ENCODE measurements around the gene GSC. TPM values are rescaled to one million over a fixed set of nuclear protein-coding genes. Genes with fewer than 3 reads are reported as not detected.
A peak's percentile ranks its signal among the peaks of the same experiment; 100 is the strongest.

Gene GSC
- total RNA-seq, 2 donors from 2014 or later = 37.0 to 94.4 TPM

GRCh38 chr14:94773061-94773648, 3.2 kb upstream of the GSC start:
- 1 to 3% methylated on average over 21 to 42 of the region's 42 CpGs for WGBS, 2 experiments (ENCODE audit: insufficient coverage in 1 of 2, insufficient read length in 1 of 2)
- peak overlapping the region; percentile 93 for H3K4me3 ChIP-seq (ENCODE audit: low read length)
- peak; percentile 88 for DNase-seq

GRCh38 chr14:94772548-94772947, 2.6 kb upstream of the GSC start:
- peaks cover 50% of the 10 kb centered on the region for H3K27me3 Mint-ChIP-seq (ENCODE audit: insufficient read depth)
- peaks cover 12% of the 10 kb centered on the region for H3K36me3 Mint-ChIP-seq (ENCODE audit: low read depth)
- TF ChIP-seq, protein P1, sequence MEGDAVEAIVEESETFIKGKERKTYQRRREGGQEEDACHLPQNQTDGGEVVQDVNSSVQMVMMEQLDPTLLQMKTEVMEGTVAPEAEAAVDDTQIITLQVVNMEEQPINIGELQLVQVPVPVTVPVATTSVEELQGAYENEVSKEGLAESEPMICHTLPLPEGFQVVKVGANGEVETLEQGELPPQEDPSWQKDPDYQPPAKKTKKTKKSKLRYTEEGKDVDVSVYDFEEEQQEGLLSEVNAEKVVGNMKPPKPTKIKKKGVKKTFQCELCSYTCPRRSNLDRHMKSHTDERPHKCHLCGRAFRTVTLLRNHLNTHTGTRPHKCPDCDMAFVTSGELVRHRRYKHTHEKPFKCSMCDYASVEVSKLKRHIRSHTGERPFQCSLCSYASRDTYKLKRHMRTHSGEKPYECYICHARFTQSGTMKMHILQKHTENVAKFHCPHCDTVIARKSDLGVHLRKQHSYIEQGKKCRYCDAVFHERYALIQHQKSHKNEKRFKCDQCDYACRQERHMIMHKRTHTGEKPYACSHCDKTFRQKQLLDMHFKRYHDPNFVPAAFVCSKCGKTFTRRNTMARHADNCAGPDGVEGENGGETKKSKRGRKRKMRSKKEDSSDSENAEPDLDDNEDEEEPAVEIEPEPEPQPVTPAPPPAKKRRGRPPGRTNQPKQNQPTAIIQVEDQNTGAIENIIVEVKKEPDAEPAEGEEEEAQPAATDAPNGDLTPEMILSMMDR (conservative IDR thresholded peaks at IDR 0.05) = no peak
- Histone ChIP-seq H3K9me3 (ENCODE audit: control insufficient read depth, low read length) (no peaks in the 10 kb centered on the region), H3K4me1 (ENCODE audit: control insufficient read depth, insufficient read depth, low read length) (no peaks in the 10 kb centered on the region), H3K4me3 (ENCODE audit: low read length) (peak overlapping the region; percentile 93), H3K36me3 (ENCODE audit: control insufficient read depth, insufficient read depth, low read length) (peaks cover 20% of the 10 kb centered on the region), H3K9ac (ENCODE audit: extremely low read depth, low read length, poor library complexity, severe bottlenecking) (peak overlapping the region; percentile 100), H3K27ac (ENCODE audit: low read depth, low read length) (no peak overlapping the region), H3K27me3 (ENCODE audit: control insufficient read depth, insufficient read depth, low read length, poor library complexity, severe bottlenecking) (peaks cover 32% of the 10 kb centered on the region)
- peak overlapping the region; percentile 92 for H3K27ac Mint-ChIP-seq
- H3K9me3 Mint-ChIP-seq = no peaks in the 10 kb centered on the region
- peaks cover 56% of the 10 kb centered on the region for H3K4me1 Mint-ChIP-seq
- 6 to 12% methylated on average over 5 to 8 of the region's 8 CpGs for WGBS, 2 experiments (ENCODE audit: insufficient coverage in 1 of 2, insufficient read length in 1 of 2)
- peak overlapping the region; percentile 82 for H3K4me3 Mint-ChIP-seq
- no peak for DNase-seq

More at GRCh38 chr14:94773061-94773648, 3.2 kb upstream of the GSC start:
- Histone ChIP-seq H3K4me1 (ENCODE audit: control insufficient read depth, insufficient read depth, low read length) (no peaks in the 10 kb centered on the region), H3K27me3 (ENCODE audit: control insufficient read depth, insufficient read depth, low read length, poor library complexity, severe bottlenecking) (peaks cover 32% of the 10 kb centered on the region), H3K9ac (ENCODE audit: extremely low read depth, low read length, poor library complexity, severe bottlenecking) (peak overlapping the region; percentile 100), H3K27ac (ENCODE audit: low read depth, low read length) (no peak overlapping the region), H3K36me3 (ENCODE audit: control insufficient read depth, insufficient read depth, low read length) (peaks cover 14% of the 10 kb centered on the region), H3K9me3 (ENCODE audit: control insufficient read depth, low read length) (no peaks in the 10 kb centered on the region)
- Mint-ChIP-seq H3K4me1 (peaks cover 55% of the 10 kb centered on the region), H3K36me3 (ENCODE audit: low read depth) (peaks cover 7% of the 10 kb centered on the region), H3K27me3 (ENCODE audit: insufficient read depth) (peaks cover 53% of the 10 kb centered on the region), H3K9me3 (no peaks in the 10 kb centered on the region), H3K4me3 (peak overlapping the region; percentile 82), H3K27ac (peak overlapping the region; percentile 92)
- TF ChIP-seq, protein P1 (conservative IDR thresholded peaks at IDR 0.05) = no peak

- peak overlapping the region; percentile 92 for H3K27ac Mint-ChIP-seq
- Histone ChIP-seq H3K4me3 (ENCODE audit: low read length) (peak overlapping the region; percentile 93), H3K36me3 (ENCODE audit: control insufficient read depth, insufficient read depth, low read length) (peaks cover 25% of the 10 kb centered on the region), H3K9me3 (ENCODE audit: control insufficient read depth, low read length) (no peaks in the 10 kb centered on the region), H3K27ac (ENCODE audit: low read depth, low read length) (no peak overlapping the region), H3K4me1 (ENCODE audit: control insufficient read depth, insufficient read depth, low read length) (no peaks in the 10 kb centered on the region), H3K9ac (ENCODE audit: extremely low read depth, low read length, poor library complexity, severe bottlenecking) (peak overlapping the region; percentile 100), H3K27me3 (ENCODE audit: control insufficient read depth, insufficient read depth, low read length, poor library complexity, severe bottlenecking) (peaks cover 32% of the 10 kb centered on the region)
- H3K27me3 Mint-ChIP-seq (ENCODE audit: insufficient read depth) = peaks cover 54% of the 10 kb centered on the region
- 2 to 6% methylated on average over 8 to 13 of the region's 14 CpGs for WGBS, 2 experiments (ENCODE audit: insufficient coverage in 1 of 2, insufficient read length in 1 of 2)
- peak overlapping the region; percentile 82 for H3K4me3 Mint-ChIP-seq
- no peak for DNase-seq
- no peaks in the 10 kb centered on the region for H3K9me3 Mint-ChIP-seq
- TF ChIP-seq, protein P1 (conservative IDR thresholded peaks at IDR 0.05) = no peak
- peaks cover 53% of the 10 kb centered on the region for H3K4me1 Mint-ChIP-seq
- peaks cover 18% of the 10 kb centered on the region for H3K36me3 Mint-ChIP-seq (ENCODE audit: low read depth)
These were observed 2.1 kb upstream of the GSC start for GRCh38 chr14:94771906-94772490.

Data from endodermal cell (in vitro differentiated cells).